HG03571 (cell line): ENCODE results near the gene LRRC34.

Source experiments
- ATAC-seq: cut with Tn5 transposase; IDR thresholded peaks from one replicate; pipeline ENCODE4 v1.9.1; 2021; ENCODE audit not compliant: unreplicated experiment

Gene LRRC34

GRCh38 chr3:169812332-169813235 lies at the start of gene LRRC34, which contains the start of gene LRRIQ4:
Gene LRRC34 (minus strand): TSS chr3:169812904. CDS start chr3:169812548, 356 bp downstream.
Gene LRRIQ4 (plus strand): TSS chr3:169812870. CDS start chr3:169821922, 9,052 bp downstream.
- ATAC-seq = peak; percentile 60

- no peak for ATAC-seq
Observed at GRCh38 chr3:169861871-169862270, 49.2 kb upstream of the LRRC34 start.

GRCh38 chr3:169857811-169858210 lies 45.1 kb upstream of the LRRC34 start:
- ATAC-seq = no peak

GRCh38 chr3:169855514-169855913 lies 42.8 kb upstream of the LRRC34 start:
- ATAC-seq = no peak

GRCh38 chr3:169850618-169851017 lies 37.9 kb upstream of the LRRC34 start:
- ATAC-seq = no peak

GRCh38 chr3:169848741-169849140 lies 36.0 kb upstream of the LRRC34 start:
- no peak for ATAC-seq

GRCh38 chr3:169847896-169848295 lies 35.2 kb upstream of the LRRC34 start:
- ATAC-seq = no peak

GRCh38 chr3:169846458-169847193 lies 33.9 kb upstream of the LRRC34 start:
- ATAC-seq = peak; percentile 97

- ATAC-seq = no peak
Observed at GRCh38 chr3:169842960-169843359, 30.3 kb upstream of the LRRC34 start.

- ATAC-seq = peak; percentile 60
Observed at GRCh38 chr3:169841171-169841570, 28.5 kb upstream of the LRRC34 start.

- ATAC-seq = no peak
Observed at GRCh38 chr3:169838511-169839030, 25.9 kb upstream of the LRRC34 start.

- ATAC-seq = no peak
Observed at GRCh38 chr3:169836942-169837275, 24.2 kb upstream of the LRRC34 start.

GRCh38 chr3:169836078-169836941 lies 23.6 kb upstream of the LRRC34 start:
- peak; percentile 80 for ATAC-seq

GRCh38 chr3:169835533-169835932 lies 22.8 kb upstream of the LRRC34 start:
- ATAC-seq = no peak

- no peak for ATAC-seq
Observed at GRCh38 chr3:169827712-169828111, 15.0 kb upstream of the LRRC34 start.

GRCh38 chr3:169825316-169825715 lies 12.6 kb upstream of the LRRC34 start:
- no peak for ATAC-seq

GRCh38 chr3:169822983-169823382 lies 10.3 kb upstream of the LRRC34 start:
- no peak for ATAC-seq

- no peak for ATAC-seq
Observed at GRCh38 chr3:169822540-169822939, 9.8 kb upstream of the LRRC34 start.

- ATAC-seq = no peak
Observed at GRCh38 chr3:169822091-169822490, 9.4 kb upstream of the LRRC34 start.

- no peak for ATAC-seq
Observed at GRCh38 chr3:169818316-169818715, 5.6 kb upstream of the LRRC34 start.
